Stimulated activated CD8-positive, alpha-beta memory T cell treated with anti-CD3 and anti-CD28 coated beads, Interleukin-12 subunit alpha, Interleukin-12 subunit beta, amount 100 ng/mL, for 24 hours (primary cell): ENCODE results near the gene ERVK3-1.
"Not testable (repeated sequence)": the region's sequence is repeated elsewhere in the genome, so short reads cannot be mapped to it uniquely, and the experiment has no call there.

Experiments used
- DNase-seq: peaks from one replicate; pipeline ENCODE4 v3.0.0-alpha.2; 2020; ENCODE audit errors: extremely low read depth

ERVK3-1 gene

GRCh38 chr19:58304748-58305064 lies 471 bp upstream of the ERVK3-1 start:
- no peak for DNase-seq

DNA sequence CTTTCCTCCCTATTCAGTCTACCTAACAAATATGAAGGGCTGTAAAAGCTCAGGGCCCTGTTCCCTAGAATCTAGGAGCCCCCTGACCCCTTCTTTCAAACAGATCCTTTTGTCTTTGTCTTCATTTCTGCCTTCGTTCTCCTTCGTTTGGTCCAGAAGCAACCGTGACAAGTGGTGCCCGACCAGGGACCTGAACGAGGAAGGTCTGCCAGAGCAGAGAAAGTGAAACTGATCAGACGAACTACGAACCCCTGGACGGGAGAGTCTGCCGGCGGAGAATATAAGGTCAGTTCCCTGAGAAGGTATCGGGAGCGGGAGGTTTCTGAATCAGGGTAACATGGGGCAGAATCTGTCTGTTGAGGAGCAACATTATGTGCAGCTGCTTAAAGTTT lies 751 bp downstream of the ERVK3-1 start:
- no peak for DNase-seq

DNA sequence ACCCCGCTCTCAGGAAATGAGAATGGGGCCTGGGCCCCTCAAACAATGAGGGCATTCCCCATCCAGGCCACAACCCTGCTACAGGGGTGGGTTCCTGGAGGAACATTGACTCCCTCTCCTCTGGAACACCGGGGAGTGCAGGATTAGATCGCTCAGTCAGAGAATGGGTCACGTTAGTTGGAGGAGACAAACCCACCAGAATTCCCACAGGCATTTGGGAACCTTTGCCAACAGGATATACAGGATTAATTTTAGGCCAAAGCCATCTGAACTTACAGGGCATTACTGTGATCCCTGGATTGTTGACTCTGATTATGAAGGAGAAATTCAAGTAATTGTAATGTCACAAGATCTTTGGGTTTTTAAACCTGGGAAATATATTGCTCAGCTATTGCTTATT lies 2.6 kb downstream of the ERVK3-1 start:
- DNase-seq, result no peak

GRCh38 chr19:58310685-58311084 lies 5.5 kb downstream of the ERVK3-1 start:
- not testable (repeated sequence) for DNase-seq

DNA sequence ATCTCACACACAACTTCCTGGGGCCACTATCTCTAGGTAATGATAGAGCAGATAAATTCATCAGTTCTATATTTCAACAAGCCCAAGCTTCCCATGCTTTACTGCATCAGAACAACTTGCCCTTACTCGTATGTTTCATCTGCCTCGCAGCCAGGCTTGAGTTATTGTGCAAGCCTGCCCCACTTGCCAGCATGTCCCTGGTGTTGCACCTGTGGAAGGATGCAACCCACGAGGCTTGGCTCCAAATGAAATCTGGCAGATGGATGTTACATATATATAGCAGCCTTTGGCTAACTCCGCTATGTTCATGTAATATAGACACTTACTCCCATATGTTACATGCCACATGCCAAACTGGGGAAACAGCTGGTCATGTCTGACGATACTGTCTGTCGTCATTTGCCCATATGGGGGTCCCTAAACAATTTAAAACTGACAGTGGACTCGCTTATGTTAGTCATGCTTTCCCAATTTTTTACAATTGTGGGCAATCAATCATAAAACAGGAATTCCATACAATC lies 6.2 kb downstream of the ERVK3-1 start:
- DNase-seq, result no peak

GRCh38 chr19:58315580-58315979 lies 10.4 kb downstream of the ERVK3-1 start:
- no peak for DNase-seq

DNA sequence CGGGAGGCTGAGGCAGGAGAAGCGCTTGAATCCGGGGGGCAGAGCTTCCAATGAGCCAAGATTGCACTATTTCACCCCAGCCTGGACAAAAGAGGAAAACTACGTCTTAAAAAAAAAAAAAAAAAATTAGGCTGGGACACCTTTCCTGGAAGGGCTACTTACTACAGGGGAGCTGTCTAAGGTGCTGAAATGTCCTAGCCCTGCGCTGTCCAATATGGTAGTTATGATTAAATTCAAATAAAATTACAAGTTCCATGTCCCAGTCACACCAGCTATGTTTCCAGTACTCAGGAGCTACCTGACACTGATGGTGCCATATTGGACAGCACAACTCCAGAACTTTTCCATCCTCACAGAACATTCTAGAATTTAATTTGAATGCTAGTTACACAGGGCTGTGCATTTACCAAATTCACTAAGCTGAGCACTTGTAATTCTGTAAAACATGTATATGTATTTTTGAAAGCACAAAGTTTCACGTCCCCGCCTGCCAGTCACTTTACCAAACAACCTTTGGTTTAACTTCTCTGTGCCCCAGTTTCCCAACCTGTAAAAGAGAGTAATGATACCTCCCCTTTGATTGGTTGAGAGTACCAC lies 12.4 kb downstream of the ERVK3-1 start:
- DNase-seq, result no peak

DNA sequence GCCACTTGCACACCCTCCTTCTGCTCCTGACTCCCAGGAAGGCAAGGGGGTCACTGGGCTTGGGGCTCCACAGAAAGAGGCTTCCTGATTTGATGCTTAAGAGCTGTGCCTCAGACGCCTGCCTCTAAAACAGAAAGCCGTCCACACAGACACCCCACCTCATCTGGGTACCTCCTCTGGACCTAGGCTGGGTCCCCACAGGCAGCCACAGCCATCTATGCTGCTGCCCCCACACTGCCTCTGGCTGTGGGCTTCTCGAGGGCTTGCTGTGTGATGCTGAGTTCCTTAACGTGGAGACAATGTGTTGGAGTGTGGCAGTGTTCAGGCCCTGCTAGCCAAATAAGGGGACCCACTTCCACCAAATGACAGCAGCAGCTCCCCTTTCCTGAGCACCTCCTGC lies 13.1 kb downstream of the ERVK3-1 start:
- DNase-seq, result no peak

GRCh38 chr19:58319241-58319640 lies 14.1 kb downstream of the ERVK3-1 start:
- DNase-seq, result no peak

- DNase-seq, result no peak
Observed at GRCh38 chr19:58325311-58326022, 20.3 kb downstream of the ERVK3-1 start.

GRCh38 chr19:58326501-58326913 lies 21.3 kb downstream of the ERVK3-1 start:
- no peak for DNase-seq

DNA sequence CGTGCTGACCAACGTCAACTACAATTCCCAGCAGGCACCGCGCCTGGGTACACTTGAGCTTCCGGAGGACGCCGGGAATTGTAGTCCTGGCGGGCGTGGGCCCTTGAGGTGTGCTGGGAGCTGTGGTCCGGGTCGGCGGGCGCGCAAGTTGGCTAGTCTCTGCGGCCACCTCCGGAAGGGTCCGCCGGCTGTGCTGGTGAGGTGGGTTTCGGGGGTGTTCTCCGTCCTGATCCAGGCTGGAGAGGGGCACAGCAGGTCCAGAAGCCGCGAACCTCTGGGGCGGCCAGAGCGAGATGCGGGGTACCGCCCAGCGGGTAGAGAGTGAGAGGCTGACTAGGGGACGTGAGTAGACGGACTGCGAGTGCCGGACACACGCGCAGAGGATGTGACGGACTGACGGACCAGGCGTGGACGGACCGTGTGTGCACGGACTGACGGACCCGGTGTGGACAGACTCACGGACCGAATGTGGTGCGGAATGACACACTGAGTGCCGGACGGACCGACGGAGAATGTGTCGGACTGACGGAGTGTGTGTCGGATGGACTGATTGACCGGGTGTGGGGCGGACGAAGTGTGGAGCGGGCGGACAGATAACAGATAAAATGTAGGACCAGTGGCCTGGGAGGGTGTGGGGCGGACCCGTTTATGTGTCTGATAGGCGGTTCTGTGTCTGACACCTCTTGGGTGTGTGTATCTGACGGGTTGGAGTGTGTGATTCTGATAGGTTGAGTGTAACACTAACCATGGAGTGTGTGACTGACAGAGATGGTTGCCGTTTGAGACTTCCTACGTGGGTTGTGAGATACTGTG lies 21.9 kb downstream of the ERVK3-1 start, which contains the start of gene ZSCAN22:
TSS of gene ZSCAN22 (plus strand) at position 81 of the 813 bp plus-strand sequence. CDS start 7,809 bp downstream, outside the sequence.
- DNase-seq, result peak; percentile 77

GRCh38 chr19:58328999-58329398 lies 23.8 kb downstream of the ERVK3-1 start:
- DNase-seq, result no peak

DNA sequence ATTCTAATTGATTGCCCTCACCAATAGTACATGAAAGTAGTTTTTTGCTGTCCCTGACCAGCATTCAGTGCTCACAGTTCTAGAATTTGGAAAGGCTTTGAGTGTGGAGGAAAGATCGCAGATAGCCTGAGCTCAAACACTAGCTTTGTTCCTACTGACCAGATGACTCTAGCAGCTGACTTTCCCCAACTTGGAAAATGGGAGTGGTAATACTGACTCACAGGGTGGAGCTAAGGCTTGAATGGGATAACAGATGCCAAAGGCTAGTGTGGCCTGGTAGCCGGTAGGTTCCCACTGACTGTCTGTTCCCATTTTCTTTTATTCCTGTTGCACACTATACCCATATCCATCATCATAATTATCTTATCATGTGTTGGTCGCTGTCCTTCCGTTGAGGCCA lies 25.3 kb downstream of the ERVK3-1 start:
- DNase-seq, result no peak

DNA sequence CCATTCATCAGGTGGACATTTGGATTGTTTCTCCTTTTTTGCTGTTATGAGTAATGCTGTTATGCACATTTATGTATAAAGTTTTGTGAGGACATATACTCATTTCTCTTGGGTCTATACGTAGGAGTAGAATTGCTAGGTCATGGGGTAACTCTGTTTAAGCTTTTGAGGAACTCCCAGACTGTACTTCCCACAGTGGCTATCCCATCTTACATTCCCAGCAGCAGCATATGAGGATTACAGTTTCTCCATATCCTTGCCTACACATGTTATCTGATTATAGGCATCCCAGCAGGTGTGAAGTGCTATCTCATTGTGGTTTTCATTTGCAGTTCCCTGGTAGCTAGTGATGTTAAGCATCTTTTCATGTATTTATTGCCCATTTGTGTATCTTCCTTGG lies 27.5 kb downstream of the ERVK3-1 start:
- DNase-seq, result no peak

GRCh38 chr19:58334691-58335249 lies 29.6 kb downstream of the ERVK3-1 start:
- no peak for DNase-seq

DNA sequence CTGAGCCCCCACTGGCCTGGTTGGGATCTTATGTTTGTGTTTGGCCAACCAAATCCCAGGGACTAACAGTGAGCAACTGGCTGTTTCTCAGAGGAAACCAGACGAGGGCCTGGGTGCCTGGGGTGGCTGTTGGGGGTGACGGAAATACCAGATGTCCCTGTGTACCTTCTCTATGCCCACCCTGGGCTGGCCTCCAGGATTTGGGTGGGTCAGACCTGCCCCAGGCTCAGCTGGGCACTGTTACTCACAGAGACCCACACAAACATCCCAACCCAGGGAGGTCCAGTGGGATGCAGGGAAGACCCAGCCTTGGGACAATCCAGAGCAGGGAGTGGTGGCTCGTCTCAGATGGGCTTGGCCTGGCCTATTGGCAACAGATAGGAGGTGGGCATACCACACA lies 30.5 kb downstream of the ERVK3-1 start:
- no peak for DNase-seq

DNA sequence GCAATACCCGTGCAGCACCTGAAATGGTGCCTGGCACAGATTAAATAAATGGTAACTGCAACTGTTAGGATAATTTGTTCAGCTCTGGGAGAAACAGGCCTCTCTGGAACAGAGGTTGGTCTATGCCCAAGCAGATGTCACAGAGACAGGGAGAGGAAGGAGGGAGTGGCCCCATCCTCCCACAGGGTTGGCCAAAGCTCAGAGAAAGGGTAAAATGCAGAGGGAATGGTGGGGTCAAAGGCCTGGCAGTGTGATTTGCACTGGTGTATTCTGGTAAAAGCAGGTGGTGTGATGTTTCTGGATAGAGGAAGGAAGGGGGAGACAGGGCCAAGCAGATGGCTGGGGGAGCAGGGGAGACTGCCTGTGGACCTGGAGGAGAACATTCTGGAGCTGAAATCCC lies 31.0 kb downstream of the ERVK3-1 start:
- DNase-seq, result no peak

- no peak for DNase-seq
Observed at GRCh38 chr19:58336820-58337219, 31.6 kb downstream of the ERVK3-1 start.

DNA sequence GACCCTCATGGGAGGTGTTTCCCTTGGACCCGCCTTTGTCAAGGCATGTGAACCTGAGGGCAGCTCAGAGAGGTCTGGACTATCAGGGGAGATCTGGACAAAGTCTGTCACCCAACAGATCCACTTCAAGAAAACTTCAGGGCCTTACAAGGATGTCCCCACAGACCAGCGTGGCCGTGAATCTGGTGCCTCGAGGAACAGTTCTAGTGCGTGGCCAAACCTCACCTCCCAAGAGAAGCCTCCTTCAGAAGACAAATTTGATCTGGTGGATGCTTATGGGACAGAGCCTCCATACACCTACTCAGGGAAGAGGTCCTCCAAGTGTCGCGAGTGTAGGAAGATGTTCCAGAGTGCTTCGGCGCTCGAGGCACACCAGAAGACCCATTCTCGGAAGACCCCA lies 33.2 kb downstream of the ERVK3-1 start:
- no peak for DNase-seq

DNA sequence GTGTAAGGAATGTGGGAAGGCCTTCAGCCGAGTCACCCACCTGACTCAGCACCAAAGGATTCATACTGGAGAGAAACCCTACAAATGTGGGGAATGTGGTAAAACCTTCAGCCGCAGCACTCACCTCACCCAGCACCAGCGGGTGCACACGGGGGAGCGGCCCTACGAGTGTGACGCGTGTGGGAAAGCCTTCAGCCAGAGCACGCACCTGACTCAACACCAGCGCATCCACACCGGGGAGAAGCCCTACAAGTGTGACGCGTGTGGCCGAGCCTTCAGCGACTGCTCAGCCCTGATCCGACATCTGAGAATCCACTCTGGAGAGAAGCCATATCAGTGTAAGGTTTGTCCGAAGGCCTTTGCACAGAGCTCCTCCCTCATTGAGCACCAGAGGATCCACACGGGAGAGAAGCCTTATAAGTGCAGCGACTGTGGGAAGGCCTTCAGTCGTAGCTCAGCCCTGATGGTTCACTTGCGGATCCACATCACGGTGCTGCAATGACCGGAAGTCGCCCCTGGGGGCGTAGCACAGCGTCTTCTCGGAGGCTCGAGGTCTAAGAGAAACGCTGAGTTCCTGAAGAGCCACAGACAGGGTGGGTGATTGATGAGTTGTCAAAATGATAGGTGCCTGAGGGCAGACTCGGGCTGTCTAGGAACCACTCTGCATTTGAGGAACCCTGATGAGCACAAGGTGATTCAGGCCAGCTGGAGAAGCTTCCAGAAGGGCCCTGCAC lies 33.8 kb downstream of the ERVK3-1 start:
- DNase-seq, result no peak

DNA sequence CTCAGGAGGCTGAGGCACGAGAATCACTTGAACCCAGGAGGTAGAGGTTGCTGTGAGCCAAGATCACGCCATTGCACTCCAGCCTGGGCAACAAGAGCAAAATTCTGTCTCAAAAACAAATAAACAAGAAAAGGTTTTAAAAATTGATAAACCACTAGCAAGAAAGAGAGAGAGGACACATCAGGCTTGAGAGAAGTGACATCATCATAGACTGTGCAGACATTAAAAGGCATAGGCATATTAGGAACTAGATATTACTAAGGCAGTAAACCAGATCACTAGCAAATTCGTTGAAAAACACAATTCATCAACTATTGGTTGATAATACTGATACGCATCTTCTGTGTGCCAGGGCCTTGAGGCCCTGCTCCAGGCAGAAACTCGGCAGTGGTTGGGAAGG lies 40.4 kb downstream of the ERVK3-1 start:
- DNase-seq, result no peak
